ENCODE data around the gene RPS14.
"Not testable (repeated sequence)": the region's sequence is repeated elsewhere in the genome, so short reads cannot be mapped to it uniquely, and the experiment has no call there.

The RPS14 gene

DNA sequence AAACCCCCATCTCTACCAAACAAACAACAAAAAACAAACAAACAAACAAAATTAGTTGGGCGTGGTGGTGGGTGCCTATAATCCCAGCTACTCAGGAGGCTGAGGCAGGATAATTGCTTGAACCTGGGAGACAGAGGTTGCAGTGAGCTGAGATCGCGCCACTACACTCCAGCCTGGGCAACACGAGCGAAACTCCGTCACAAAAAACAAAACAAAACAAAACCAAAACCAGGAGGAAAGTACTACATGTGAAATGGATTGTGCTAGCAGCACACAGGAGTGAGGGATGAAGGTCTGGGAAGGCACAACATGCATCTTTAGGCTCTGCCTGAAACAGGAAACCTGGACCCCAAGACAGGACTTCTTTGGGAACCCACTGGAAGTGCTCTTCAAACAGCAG is 27.0 kb upstream of the RPS14 start:
- not testable (repeated sequence) for DNase-seq

DNA sequence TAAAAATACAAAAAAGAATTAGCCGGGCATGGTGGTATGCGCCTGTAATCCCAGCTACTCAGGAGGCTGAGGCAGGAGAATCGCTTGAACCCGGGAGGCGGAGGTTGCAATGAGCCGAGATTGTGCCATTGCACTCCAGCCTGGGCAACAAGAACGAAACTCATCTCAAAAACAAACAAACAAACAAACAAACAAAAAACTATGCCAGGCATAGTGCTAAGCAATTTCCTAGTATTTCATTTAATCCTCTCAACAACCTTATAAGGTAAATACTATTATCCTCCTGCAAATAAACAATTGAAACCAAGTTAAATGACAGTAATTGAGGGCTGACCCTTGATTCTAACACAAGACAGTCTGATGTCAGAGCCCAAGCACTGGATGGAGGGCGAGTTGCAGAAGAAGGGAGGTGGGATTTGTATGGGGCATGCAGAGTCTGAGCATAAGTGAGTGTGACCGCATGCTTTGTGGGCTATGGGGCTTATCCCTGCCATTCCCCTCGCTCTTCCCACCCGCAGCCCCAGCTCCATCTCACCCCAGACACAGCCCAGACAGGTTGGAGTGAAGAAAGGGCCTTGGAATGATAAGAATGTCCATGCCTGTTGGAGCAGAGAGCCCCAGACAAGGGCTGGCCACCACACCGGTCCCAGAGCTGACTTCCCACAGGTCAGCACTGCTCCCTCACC is 24.3 kb upstream of the RPS14 start:
- DNase-seq, result no peak

DNA sequence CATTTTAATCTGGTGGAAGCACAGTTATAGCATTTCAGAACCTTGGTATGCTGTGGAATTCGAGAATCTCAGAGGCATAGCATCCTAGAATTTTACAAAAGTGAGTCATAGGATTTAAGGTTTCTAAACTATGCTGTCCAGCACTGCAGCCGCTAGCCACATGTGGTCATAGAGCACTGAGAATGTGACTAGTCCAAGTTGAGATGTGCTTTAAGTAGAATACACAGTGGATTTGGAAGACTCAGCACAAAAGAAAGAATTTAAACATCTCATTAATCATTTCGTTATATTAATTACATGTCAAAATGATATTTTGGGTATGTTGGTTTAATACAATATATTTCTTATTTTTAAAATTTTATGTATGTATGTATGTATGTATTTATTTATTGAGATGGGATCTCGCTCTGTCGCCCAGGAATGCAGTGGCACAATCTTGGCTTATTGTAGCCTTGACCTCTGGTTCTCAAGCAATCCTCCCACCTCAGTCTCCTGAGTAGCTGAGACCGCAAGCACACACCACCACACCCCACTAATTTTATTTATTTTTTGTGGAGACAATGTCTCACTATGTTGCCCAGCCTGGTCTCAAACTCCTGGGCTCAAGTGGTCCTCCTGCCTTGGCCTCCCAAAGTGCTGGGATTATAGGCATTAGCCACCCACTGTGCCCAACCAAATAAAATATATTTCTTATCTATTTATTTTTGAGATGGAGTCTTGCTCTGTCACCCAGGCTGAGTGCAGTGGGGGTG is 20.4 kb upstream of the RPS14 start:
- no peak for DNase-seq

DNA sequence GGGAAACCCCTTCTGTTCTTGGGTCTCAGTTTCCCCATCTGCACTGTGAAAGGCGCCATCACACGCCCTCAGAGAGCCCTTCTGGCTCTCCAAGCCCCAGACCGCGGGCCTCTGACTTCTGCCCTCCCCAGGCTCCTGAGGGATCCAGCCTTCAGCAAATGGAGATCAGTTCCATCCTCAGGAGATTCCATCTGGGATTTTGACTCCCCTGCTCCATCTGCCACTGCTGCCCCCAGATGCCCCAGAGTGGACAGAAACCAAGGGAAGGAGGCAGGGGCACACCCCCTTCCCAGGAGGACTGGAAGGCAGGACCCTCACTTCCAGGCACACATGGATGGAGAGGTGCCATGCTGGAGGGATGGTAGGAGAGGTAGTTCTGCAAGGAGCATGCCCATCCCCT is 18.7 kb upstream of the RPS14 start:
- DNase-seq, result no peak

DNA sequence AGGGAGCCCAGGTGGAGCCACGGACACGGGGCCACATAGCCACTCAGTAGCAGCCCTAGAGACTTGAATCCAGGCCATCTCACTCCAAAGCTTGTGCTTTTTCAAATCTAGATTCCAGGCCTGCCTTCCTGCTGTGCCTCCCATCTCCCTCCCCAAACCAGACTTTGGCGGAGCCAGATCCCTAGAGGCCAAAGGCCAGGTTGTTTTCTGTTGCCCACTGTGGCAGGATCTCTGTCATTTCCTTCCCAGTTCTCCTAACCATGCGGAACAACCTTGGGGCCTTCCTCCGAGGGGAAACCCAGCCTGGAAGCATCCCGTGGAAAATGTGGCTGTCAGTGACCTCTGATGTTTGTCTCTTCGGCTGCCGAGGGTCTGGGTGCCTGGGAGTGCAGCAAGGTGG is 16.4 kb upstream of the RPS14 start:
- no peak for DNase-seq

DNA sequence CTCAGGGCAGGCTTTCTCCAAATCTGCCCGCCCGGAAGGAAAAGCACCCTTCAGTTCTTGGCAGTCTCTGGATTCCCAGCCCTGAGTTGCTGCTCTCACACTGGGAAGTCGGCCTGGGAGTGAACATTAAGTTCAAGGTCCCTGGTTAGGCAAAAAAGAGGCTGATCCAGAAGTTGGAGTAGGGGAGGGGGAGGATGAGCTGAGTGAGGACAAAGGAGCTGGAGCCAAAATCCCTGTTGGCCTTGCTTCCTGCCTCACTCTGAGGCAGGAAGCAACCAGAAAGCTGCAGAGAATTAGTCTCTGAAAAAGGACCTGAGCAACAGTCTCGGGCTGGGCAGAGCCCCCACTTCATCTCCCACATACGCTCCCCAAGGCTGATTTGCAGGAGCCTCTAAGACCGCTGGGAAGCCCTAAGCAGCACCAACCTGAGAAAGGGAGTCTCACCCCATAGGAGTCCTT is 15.0 kb upstream of the RPS14 start:
- DNase-seq, result no peak

DNA sequence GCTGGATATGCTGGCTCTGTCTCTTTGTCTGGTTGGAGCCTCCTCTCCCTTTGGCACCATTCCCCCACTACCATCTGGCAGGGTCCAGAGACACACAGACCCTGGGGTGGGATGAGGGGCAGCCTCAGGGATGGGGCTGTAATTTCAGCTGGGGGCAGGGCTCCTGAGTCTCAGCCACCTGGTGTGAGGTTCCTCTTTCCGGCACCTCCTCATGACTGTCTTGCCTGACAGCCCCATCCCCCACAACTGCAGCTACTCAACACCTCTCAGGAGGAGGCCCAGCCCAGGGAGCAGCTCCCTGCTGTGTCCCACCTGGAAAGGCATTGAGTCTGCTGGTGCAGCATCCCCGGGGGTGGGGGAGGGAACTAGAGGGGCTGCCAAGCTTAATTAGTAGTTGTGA is 11.7 kb upstream of the RPS14 start:
- DNase-seq, result no peak

DNA sequence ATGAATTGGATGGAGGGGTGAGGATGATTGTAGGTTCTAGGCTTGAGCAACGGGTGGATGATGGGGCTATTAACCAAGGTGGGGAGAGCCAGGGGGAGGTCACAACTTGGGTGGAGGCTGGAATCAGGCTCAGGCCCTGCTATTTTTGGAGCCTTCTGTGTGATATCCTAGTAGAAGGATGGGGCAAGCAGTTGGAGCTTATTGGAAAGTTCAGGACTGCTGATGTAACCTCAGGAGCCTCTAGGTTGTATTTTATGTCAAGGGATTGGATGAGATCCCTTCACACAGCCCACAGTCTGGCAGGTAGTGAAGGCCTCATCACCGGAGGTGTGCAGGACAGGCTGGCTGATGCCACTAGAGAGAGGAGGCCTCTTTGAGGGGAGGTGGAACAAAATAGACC is 11.2 kb upstream of the RPS14 start:
- DNase-seq, result no peak

DNA sequence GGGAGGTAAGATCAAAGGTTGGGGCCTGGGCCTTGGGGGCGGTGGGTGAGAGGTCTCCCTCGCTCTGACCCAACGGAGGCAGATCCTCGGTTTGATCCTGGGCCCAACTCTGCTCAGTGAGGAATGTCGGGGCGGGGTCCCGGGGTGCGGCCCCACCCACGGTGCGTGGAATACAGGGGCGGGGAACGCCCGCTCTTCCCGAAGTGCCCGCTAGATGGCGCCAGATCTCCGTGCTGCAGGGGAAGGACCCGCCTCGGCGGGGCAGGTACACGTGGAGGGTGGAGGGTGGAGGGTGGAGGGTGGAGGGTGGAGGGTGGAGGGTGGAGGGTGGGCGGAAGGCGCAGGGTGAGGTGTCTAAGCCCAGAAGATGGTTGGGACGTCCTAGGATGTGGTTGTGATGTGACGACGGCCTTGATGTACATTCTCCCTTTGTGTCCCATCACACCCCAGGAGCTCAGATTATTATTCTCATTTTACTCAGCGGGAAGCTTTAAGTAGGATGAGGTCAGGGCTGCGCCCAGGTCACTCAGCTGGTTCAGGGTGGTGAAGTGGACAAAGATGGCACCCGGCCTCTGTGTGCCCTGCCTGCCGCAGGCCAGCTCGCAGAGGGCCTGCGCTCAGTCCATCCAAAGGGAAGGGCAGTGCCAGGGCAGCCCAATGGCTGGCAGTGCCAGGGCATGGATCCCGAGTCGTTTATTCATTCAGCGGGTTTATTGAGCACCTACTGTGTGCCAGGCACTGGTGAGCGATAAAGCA is 9.4 kb upstream of the RPS14 start:
- peak; percentile 52 for DNase-seq

DNA sequence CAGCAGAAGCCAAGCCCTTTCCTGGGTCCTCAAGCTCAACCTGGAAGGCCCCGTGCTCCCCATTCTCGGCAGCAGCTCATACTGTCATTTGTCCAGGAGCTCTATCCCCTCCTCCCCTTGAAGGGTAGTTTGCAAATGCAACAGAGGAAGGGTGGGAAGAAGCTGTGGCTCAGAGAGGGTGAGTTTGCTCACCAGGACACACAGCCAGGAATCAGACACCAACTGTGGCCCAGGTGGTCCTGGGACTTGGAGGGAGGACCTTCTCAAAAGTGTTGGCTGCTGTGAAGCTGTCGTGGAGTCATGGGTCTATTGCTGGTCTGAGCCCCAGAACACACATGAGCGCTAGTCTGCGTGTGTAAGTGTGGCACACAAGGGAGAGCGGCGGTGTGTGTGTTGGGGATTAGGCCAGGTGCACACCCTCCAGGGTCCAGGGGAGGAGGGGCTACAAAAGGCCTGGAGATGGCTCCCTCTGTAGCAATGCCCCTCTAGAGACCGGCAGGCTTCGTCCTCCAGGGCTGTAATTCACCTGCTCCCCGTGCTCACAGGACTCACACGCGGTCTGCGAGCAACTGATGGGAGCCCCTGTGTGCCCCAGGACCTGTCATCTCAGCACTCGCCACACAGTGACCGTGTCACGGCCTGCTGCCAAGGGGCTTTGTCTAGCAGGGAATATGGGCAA is 8.2 kb upstream of the RPS14 start:
- DNase-seq, result no peak

DNA sequence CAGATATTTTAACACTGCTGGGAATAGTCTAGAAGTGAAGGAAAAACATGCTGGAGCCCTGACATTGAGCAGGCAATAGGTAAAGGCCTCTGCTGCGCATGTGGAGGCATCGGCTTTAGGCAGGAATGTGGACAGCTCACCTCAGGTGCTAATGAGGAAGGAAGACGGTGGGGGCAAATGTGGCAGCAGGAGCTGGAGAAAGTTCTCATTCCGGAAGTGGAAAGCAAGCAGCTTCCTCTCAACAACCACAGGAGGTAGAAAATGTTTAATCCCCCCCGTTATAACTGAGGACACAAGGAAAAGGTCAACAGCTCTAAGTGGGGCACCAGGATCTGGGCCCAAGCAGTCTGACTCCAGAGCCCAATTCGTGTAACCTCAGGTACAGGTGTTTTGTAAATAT is 7.6 kb upstream of the RPS14 start:
- DNase-seq, result no peak

DNA sequence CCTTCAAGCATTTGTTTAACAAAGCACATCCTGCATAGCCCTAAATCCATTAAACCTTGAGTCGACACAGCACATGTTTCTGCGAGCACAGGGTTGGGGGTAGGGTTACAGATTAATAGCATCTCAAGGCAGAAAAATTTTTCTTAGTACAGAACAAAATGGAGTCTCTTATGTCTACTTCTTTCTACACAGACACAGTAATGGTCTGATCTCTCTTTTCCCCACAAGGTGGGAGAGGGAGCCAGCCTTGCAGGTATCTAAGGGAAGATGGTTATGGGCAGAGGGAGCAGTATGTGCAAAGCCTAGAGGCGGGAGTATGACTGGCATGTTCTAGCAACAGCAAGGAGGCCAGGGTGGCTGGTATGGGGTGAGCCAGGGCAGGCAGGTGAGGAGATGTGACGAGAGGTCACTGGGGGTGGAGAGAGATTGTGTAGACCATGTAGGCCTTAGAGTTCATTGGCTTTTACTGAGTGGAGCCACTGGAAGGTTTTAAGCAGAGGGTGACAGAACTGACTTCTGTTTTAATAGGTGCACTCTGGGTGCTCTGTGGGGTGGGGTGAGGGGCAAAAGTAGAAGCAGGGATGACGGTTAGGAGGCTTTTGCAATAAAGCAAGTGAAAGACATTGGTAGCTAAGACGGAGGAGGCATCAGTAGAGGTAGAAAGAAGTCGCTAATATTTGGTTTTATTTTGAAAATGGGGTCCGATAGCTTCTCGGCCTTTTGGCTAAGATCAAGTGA is 5.1 kb upstream of the RPS14 start:
- no peak for DNase-seq

DNA sequence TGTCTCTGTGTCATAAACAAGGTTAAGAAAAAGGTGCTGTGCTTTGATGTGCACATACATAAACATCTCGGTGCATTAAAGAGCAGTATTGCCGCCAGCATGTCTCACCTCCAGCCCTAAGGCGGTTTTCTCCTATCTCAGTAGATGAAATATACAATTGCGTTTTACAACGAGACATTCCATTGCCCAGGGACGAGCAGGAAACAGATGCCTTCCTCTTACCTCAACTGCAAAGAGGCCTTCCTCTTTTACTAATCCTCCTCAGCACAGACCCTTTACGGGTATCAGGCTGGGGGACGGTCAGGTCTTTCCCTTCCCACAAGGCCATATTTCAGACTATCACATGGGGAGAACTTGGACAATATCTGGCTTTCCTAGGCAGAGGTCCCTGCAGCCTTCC is 4.5 kb upstream of the RPS14 start:
- DNase-seq, result not testable (repeated sequence)

DNA sequence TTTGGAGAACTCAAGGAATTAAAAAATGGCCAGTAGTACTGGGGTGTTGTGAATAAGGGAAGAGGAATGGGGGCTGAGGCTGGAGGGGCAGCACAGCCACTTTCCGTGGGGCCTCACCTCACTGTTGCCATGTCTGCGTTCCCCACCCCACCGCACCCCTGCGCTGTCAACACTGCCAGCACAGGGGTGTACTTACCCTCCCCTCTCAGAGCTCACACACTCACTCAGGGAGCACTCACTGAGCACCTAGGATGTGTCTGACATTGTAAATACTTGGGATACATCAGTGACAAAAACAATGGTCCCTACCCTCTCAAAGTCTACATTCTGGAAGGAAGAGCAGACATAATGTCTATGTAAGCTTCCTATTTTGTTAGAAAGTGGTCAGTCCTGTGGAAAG is 3.4 kb upstream of the RPS14 start:
- DNase-seq, result no peak

DNA sequence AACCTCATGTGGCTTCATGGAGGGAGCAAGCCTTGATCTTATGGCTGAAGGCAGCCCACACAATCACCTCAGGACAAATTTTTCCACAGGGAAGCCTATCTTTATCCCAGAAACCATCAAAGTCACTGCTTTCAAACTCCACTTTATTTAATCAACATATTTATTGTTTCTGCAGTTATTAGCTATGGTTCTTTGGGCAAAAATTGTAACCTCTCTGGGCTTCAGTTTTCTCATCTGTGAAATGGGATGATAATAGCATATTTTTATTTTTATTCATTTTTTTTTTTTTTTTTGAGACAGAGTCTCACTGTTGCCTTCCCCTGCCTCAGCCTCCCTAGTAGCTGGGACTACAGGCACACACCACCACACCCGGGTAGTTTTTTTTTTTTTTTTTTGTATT is 2.1 kb upstream of the RPS14 start:
- no peak for DNase-seq

DNA sequence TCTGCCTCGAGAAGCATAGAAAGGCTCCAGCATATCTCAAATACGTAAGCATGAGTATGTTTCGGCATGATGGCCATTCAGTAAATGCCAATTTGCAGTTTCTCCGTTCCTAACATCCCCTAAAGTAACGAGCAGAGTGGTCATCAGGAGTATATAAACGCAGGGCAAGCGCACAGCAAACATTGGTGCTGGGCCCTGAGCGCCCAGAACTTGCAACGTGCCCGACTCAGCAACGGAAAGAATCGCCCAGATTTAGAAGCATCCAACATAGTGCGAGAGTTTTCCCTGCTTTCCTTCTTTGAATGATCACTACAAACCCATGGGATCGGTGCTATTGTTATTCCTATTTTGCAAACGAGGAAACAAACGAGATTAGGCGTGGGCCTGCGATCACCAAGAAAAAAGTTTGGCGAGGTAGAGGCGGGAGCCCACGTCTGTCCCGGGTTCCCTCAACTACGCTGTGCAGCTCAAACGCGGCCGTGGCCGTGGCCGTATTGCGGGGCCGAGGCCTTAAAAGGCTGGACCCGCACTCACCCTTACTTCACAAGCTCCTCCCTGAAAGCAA is 505 bp downstream of the RPS14 start:
- DNase-seq, result no peak

DNA sequence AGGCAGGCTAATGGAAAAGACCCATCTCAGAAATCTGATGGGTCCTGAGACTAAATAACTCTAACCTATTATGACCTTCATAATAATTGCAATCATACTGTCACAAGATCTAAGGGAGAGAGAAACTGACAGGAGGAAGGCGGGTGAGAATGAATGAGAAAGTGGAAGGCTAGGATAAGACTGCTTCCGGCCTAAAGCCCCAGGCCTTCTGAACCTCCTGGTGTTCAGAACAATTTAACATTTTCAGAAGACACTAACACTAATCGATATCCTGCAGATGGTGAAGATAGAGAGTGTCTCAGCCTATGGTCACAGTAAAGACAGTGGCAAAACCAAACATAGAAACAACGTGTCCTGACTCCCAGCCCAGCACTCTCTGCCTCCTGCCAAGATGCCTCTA is 1.2 kb downstream of the RPS14 start:
- DNase-seq, result no peak

DNA sequence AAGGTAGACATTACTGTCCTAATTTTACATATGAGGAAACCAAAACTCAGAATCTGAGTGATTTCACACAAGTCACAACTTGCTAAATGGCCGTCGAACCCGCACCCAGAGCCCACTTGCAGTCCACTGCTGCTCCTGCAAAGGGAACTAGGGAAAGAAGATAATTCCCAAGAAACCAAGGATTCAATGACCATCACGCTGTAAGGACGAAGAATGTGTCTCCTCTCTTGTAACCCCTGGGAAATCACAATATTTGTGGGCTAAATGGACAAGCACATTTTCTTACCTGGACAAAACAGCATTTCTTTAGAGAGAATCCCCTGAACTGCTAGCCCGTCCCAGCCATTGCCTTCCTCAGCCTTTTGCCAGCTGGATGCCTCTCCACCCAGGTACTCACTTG is 2.4 kb downstream of the RPS14 start:
- no peak for DNase-seq

DNA sequence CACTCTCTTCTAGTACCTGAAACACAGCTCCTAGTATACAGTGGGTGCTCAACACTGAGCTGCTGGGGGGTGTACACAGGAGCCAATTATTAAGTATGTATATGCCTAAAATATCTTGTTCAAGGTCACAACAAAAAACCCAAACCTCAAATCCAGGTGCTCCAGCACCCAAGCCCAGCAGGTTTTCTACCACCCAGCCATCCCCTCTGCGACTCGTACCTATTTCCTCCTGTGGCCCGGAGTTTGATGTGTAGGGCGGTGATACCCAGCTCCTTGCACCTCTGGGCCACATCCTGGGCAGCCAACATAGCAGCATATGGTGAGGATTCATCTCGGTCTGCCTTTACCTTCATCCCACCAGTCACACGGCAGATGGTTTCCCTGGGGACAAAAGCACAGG is 3.0 kb downstream of the RPS14 start:
- no peak for DNase-seq

DNA sequence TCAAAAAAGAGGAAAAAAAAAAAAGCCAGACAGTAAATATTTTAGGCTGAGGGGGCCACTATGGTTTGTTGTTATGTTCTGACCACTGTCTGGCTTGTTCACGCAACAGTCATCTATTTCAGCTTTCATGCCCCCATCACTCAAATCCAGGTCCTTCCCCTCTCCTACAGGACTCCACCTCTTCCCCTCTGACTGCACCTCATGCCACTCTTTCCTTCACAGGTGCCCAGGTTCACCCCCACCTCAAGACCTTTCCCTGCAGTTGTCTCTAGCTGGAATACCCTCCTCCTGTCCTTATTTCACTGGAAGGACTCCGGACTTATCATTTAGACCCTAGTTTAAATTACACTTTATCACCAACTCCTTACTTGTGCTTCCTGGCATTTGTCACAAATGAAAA is 3.5 kb downstream of the RPS14 start:
- no peak for DNase-seq

DNA sequence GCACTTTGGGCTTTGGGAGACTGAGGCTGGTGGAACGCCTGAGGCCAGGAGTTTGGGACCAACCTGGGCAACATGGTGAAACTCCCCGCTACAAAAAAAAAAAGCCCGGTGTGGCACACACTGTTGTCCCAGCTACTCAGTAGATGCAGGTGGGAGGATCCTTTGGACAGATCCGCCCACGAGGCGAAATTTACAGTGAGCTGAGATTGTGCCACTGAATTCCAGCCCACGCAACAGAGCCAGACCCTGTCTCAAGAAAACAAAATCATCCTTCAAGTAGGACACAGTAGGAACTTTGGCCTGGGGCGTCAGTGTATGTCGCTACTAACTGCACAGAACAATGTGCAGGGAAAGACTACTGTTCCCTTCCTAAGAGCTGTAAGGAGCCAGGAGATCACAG is 4.8 kb downstream of the RPS14 start:
- no peak for DNase-seq

Measured in NCI-H2029 treated with DMSO at 0.1 percent for 48 hours (cell line).